ENCODE measurements around the gene FGG.

Gene FGG

GRCh38 chr4:154623995-154624394 lies 11.5 kb upstream of the FGG start:
- H3K27me3 ChIP-seq (ENCODE audit: low read depth, low read length) = no peaks in the 10 kb centered on the region
- no peaks in the 10 kb centered on the region for H3K4me1 ChIP-seq (ENCODE audit: control insufficient read depth in 1 of 2, insufficient read depth in 2 of 2, low read length in 2 of 2)
- no peak overlapping the region for H3K4me3 ChIP-seq (ENCODE audit: low read depth in 1 of 2, low read length in 2 of 2)
- no peaks in the 10 kb centered on the region for H3K36me3 ChIP-seq (ENCODE audit: control insufficient read depth in 1 of 2, insufficient read depth in 2 of 2, low read length in 2 of 2)
- no peak overlapping the region for H3K27ac ChIP-seq (ENCODE audit: low read length)
- H3K9me3 ChIP-seq (ENCODE audit: control insufficient read depth in 1 of 2, low read length in 2 of 2) = no peaks in the 10 kb centered on the region

GRCh38 chr4:154623436-154623835 lies 11.0 kb upstream of the FGG start:
- Histone ChIP-seq H3K27ac (ENCODE audit: low read length) (no peak overlapping the region), H3K36me3 (ENCODE audit: control insufficient read depth in 1 of 2, insufficient read depth in 2 of 2, low read length in 2 of 2) (no peaks in the 10 kb centered on the region), H3K4me1 (ENCODE audit: control insufficient read depth in 1 of 2, insufficient read depth in 2 of 2, low read length in 2 of 2) (no peaks in the 10 kb centered on the region), H3K9me3 (ENCODE audit: control insufficient read depth in 1 of 2, low read length in 2 of 2) (no peaks in the 10 kb centered on the region), H3K4me3 (ENCODE audit: low read depth in 1 of 2, low read length in 2 of 2) (no peak overlapping the region), H3K27me3 (ENCODE audit: low read depth, low read length) (no peaks in the 10 kb centered on the region)

DNA sequence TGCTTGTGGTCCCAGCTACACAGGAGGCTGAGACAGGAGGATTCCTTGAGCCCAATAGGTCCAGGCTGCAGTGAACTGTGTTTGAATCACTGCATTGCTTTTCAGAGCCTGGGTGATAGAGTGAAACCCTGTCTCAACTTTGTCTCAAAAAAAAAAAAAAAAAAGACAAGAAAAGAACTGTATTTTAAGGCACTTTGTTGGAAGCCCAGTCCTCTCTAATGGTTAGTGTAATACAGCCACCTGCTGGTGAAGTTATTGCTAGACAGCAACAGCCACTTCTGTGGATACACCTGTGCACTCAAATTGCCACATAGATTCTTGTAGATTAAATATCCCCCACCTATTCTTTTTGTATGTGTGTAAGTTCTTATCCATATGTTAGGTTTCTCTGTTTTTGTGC lies 10.1 kb upstream of the FGG start:
- Histone ChIP-seq H3K4me1 (ENCODE audit: control insufficient read depth in 1 of 2, insufficient read depth in 2 of 2, low read length in 2 of 2) (no peaks in the 10 kb centered on the region), H3K27ac (ENCODE audit: low read length) (no peak overlapping the region), H3K36me3 (ENCODE audit: control insufficient read depth in 1 of 2, insufficient read depth in 2 of 2, low read length in 2 of 2) (no peaks in the 10 kb centered on the region), H3K4me3 (ENCODE audit: low read depth in 1 of 2, low read length in 2 of 2) (no peak overlapping the region), H3K9me3 (ENCODE audit: control insufficient read depth in 1 of 2, low read length in 2 of 2) (no peaks in the 10 kb centered on the region), H3K27me3 (ENCODE audit: low read depth, low read length) (no peaks in the 10 kb centered on the region)

GRCh38 chr4:154620111-154620510 lies 7.7 kb upstream of the FGG start:
- Histone ChIP-seq H3K9me3 (ENCODE audit: control insufficient read depth in 1 of 2, low read length in 2 of 2) (no peaks in the 10 kb centered on the region), H3K4me1 (ENCODE audit: control insufficient read depth in 1 of 2, insufficient read depth in 2 of 2, low read length in 2 of 2) (no peaks in the 10 kb centered on the region), H3K36me3 (ENCODE audit: control insufficient read depth in 1 of 2, insufficient read depth in 2 of 2, low read length in 2 of 2) (no peaks in the 10 kb centered on the region), H3K27me3 (ENCODE audit: low read depth, low read length) (no peaks in the 10 kb centered on the region), H3K4me3 (ENCODE audit: low read depth in 1 of 2, low read length in 2 of 2) (no peak overlapping the region), H3K27ac (ENCODE audit: low read length) (no peak overlapping the region)

DNA sequence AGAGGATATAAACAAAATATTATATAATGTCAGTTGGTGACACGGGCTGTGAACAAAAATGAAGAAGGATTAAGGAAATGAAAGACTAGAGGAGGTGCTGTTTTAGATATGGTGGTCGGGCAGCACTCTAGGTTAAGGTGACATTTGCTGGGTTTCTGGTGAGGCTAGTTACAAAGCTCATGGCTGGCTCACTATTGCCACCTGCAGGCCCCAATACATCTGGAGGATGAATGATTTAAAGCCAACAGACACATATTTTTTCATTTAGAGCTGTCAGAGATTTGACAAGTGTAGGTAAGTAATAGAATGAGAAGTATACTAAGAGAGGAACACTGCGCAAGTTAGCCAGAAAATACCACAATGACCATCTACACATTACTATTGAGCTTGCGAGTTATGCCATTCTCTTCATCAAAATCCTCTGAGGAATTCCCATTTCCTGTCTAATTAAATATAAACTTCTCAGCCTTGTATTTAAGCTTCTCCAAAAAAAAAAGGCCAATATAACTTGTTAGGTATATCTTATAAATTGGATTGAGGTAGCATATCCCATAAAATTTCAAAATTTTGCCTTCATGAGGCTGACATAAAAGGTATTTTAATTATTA lies 6.4 kb upstream of the FGG start:
- no peak overlapping the region for H3K4me3 ChIP-seq (ENCODE audit: low read depth in 1 of 2, low read length in 2 of 2)
- no peaks in the 10 kb centered on the region for H3K27me3 ChIP-seq (ENCODE audit: low read depth, low read length)
- no peaks in the 10 kb centered on the region for H3K4me1 ChIP-seq (ENCODE audit: control insufficient read depth in 1 of 2, insufficient read depth in 2 of 2, low read length in 2 of 2)
- no peaks in the 10 kb centered on the region for H3K9me3 ChIP-seq (ENCODE audit: control insufficient read depth in 1 of 2, low read length in 2 of 2)
- no peak overlapping the region for H3K27ac ChIP-seq (ENCODE audit: low read length)
- H3K36me3 ChIP-seq (ENCODE audit: control insufficient read depth in 1 of 2, insufficient read depth in 2 of 2, low read length in 2 of 2) = no peaks in the 10 kb centered on the region

DNA sequence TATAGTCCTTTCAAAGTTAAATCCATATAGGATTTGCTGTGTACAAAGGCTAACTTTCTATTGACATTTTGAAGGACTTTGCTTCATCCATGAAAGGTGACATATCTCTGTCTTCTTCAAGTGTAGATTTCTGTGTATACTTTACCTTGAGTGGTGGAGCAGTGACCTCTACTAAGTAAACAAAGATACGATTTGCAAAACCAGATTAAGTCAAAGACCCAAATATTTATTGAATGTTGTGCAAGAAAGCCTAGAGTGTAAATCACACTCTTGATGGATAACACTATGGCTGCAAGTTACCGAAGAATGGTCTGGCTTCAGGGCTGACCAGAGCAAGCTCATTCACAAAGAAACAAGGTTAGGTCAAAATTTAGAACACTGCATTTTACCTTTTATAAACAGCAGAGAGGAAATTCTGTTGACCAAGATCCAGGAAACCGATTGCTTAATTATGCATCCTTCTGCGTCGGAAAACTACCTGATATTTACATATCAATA lies 5.4 kb upstream of the FGG start:
- Histone ChIP-seq H3K4me3 (ENCODE audit: low read depth in 1 of 2, low read length in 2 of 2) (no peak overlapping the region), H3K9me3 (ENCODE audit: control insufficient read depth in 1 of 2, low read length in 2 of 2) (no peaks in the 10 kb centered on the region)

GRCh38 chr4:154616731-154617130 lies 4.3 kb upstream of the FGG start:
- H3K9me3 ChIP-seq (ENCODE audit: control insufficient read depth in 1 of 2, low read length in 2 of 2) = no peaks in the 10 kb centered on the region
- H3K4me3 ChIP-seq (ENCODE audit: low read depth in 1 of 2, low read length in 2 of 2) = no peak overlapping the region
- H3K27ac ChIP-seq (ENCODE audit: low read length) = no peak overlapping the region
- no peaks in the 10 kb centered on the region for H3K36me3 ChIP-seq (ENCODE audit: control insufficient read depth in 1 of 2, insufficient read depth in 2 of 2, low read length in 2 of 2)
- H3K27me3 ChIP-seq (ENCODE audit: low read depth, low read length) = no peaks in the 10 kb centered on the region
- no peaks in the 10 kb centered on the region for H3K4me1 ChIP-seq (ENCODE audit: control insufficient read depth in 1 of 2, insufficient read depth in 2 of 2, low read length in 2 of 2)

More for the DNA sequence above, 5.4 kb upstream of the FGG start:
- Histone ChIP-seq H3K4me1 (ENCODE audit: control insufficient read depth in 1 of 2, insufficient read depth in 2 of 2, low read length in 2 of 2) (no peaks in the 10 kb centered on the region), H3K27me3 (ENCODE audit: low read depth, low read length) (no peaks in the 10 kb centered on the region), H3K27ac (ENCODE audit: low read length) (no peak overlapping the region), H3K36me3 (ENCODE audit: control insufficient read depth in 1 of 2, insufficient read depth in 2 of 2, low read length in 2 of 2) (no peaks in the 10 kb centered on the region)

- Histone ChIP-seq H3K27me3 (ENCODE audit: low read depth, low read length) (no peaks in the 10 kb centered on the region), H3K36me3 (ENCODE audit: control insufficient read depth in 1 of 2, insufficient read depth in 2 of 2, low read length in 2 of 2) (no peaks in the 10 kb centered on the region), H3K4me1 (ENCODE audit: control insufficient read depth in 1 of 2, insufficient read depth in 2 of 2, low read length in 2 of 2) (no peaks in the 10 kb centered on the region), H3K4me3 (ENCODE audit: low read depth in 1 of 2, low read length in 2 of 2) (no peak overlapping the region), H3K27ac (ENCODE audit: low read length) (no peak overlapping the region), H3K9me3 (ENCODE audit: control insufficient read depth in 1 of 2, low read length in 2 of 2) (no peaks in the 10 kb centered on the region)
Measured at GRCh38 chr4:154616287-154616686, 3.8 kb upstream of the FGG start.

GRCh38 chr4:154615211-154615610 lies 2.8 kb upstream of the FGG start:
- Histone ChIP-seq H3K9me3 (ENCODE audit: control insufficient read depth in 1 of 2, low read length in 2 of 2) (no peaks in the 10 kb centered on the region), H3K27ac (ENCODE audit: low read length) (no peak overlapping the region), H3K4me3 (ENCODE audit: low read depth in 1 of 2, low read length in 2 of 2) (no peak overlapping the region)

GRCh38 chr4:154614306-154614705 lies 1.9 kb upstream of the FGG start:
- no peak overlapping the region for H3K27ac ChIP-seq (ENCODE audit: low read length)
- H3K36me3 ChIP-seq (ENCODE audit: control insufficient read depth in 1 of 2, insufficient read depth in 2 of 2, low read length in 2 of 2) = no peaks in the 10 kb centered on the region
- no peak overlapping the region for H3K4me3 ChIP-seq (ENCODE audit: low read depth in 1 of 2, low read length in 2 of 2)
- H3K9me3 ChIP-seq (ENCODE audit: control insufficient read depth in 1 of 2, low read length in 2 of 2) = no peaks in the 10 kb centered on the region
- no peaks in the 10 kb centered on the region for H3K27me3 ChIP-seq (ENCODE audit: low read depth, low read length)
- no peaks in the 10 kb centered on the region for H3K4me1 ChIP-seq (ENCODE audit: control insufficient read depth in 1 of 2, insufficient read depth in 2 of 2, low read length in 2 of 2)

More at GRCh38 chr4:154615211-154615610, 2.8 kb upstream of the FGG start:
- Histone ChIP-seq H3K4me1 (ENCODE audit: control insufficient read depth in 1 of 2, insufficient read depth in 2 of 2, low read length in 2 of 2) (no peaks in the 10 kb centered on the region), H3K36me3 (ENCODE audit: control insufficient read depth in 1 of 2, insufficient read depth in 2 of 2, low read length in 2 of 2) (no peaks in the 10 kb centered on the region), H3K27me3 (ENCODE audit: low read depth, low read length) (no peaks in the 10 kb centered on the region)

- Histone ChIP-seq H3K27ac (ENCODE audit: low read length) (no peak overlapping the region), H3K9me3 (ENCODE audit: control insufficient read depth in 1 of 2, low read length in 2 of 2) (no peaks in the 10 kb centered on the region), H3K4me3 (ENCODE audit: low read depth in 1 of 2, low read length in 2 of 2) (no peak overlapping the region), H3K4me1 (ENCODE audit: control insufficient read depth in 1 of 2, insufficient read depth in 2 of 2, low read length in 2 of 2) (no peaks in the 10 kb centered on the region), H3K36me3 (ENCODE audit: control insufficient read depth in 1 of 2, insufficient read depth in 2 of 2, low read length in 2 of 2) (no peaks in the 10 kb centered on the region), H3K27me3 (ENCODE audit: low read depth, low read length) (no peaks in the 10 kb centered on the region)
Measured at GRCh38 chr4:154611833-154612232, 623 bp downstream of the FGG start.

GRCh38 chr4:154610582-154610981 lies 1.9 kb downstream of the FGG start:
- H3K36me3 ChIP-seq (ENCODE audit: control insufficient read depth in 1 of 2, insufficient read depth in 2 of 2, low read length in 2 of 2) = no peaks in the 10 kb centered on the region
- H3K27ac ChIP-seq (ENCODE audit: low read length) = no peak overlapping the region

More at GRCh38 chr4:154610582-154610981, 1.9 kb downstream of the FGG start:
- H3K4me3 ChIP-seq (ENCODE audit: low read depth in 1 of 2, low read length in 2 of 2) = no peak overlapping the region
- H3K4me1 ChIP-seq (ENCODE audit: control insufficient read depth in 1 of 2, insufficient read depth in 2 of 2, low read length in 2 of 2) = no peaks in the 10 kb centered on the region
- H3K9me3 ChIP-seq (ENCODE audit: control insufficient read depth in 1 of 2, low read length in 2 of 2) = no peaks in the 10 kb centered on the region
- H3K27me3 ChIP-seq (ENCODE audit: low read depth, low read length) = no peaks in the 10 kb centered on the region

All from muscle layer of duodenum (tissue), 2 donors.